GM12878 (cell line): ENCODE measurements around the gene GUCY2D. TPM values are rescaled to one million over a fixed set of nuclear protein-coding genes. Genes with fewer than 3 reads are reported as not detected.

Experiments used
- ATAC-seq: fragments of 200-7000 bp; cut with Tn5 transposase; 3 replicates; pipeline ENCODE4 v1.9.1; 2020; ENCODE audit warnings: mild to moderate bottlenecking, moderate library complexity
- BruUV-seq: library from RNA; stranded (reverse); fragments of 400-500 nt; replicated peaks from 2 replicates; lab custom pipeline; 2021; lab: Mats Ljungman, UMichigan
- CTCF ChIA-PET: fragments of 300-600 bp; sonication (Branson Sonifier 250); formaldehyde crosslinking; extraction: SDS; loops from one replicate; lab custom pipeline; 2021; ENCODE audit warnings: inconsistent platforms; lab: Yijun Ruan, JAX
- POLR2A ChIA-PET: fragments of 350-600 bp; formaldehyde crosslinking; extraction: SDS; loops from one replicate; lab custom pipeline; 2021; ENCODE audit warnings: inconsistent platforms; lab: Charles Lee
- RAD21 ChIA-PET: fragments of 300-600 bp; sonication (Branson Sonifier 250); formaldehyde crosslinking; loops from one replicate; lab custom pipeline; 2023; ENCODE audit warnings: antibody characterized with exemption; ENCODE audit not compliant: unreplicated experiment; lab: Charles Lee
- SMC1A ChIA-PET: fragments of 300-600 bp; sonication (Branson Sonifier 250); formaldehyde crosslinking; loops from one replicate; lab custom pipeline; 2023; ENCODE audit not compliant: unreplicated experiment, uncharacterized antibody; lab: Charles Lee
- DNase-seq: peaks from one replicate; pipeline ENCODE4 v3.0.0-alpha.2; 2011; ENCODE audit warnings: low read depth, low spot score
- FAIRE-seq: peaks from 3 replicates; lab custom pipeline; 2011; peaks lifted over from hg19 to GRCh38; lab: Jason Lieb, UNC
- H2AFZ ChIP-seq: 2 replicates; pipeline ENCODE4 v1.6.0; 2011; ENCODE audit warnings: low read depth, low read length, control low read depth; ENCODE audit not compliant: control insufficient read depth
- H3K27ac ChIP-seq: 2 replicates; pipeline ENCODE4 v1.5.1; 2011; ENCODE audit warnings: control low read depth; ENCODE audit not compliant: control insufficient read depth, insufficient read depth
- H3K27me3 ChIP-seq, 2 experiments: replicated peaks in 1 of 2; 2 replicates each; pipeline versions ENCODE4 v1.6.0 to v1.6.1; 2011; ENCODE audit warnings: low read length in 1 of 2; ENCODE audit not compliant: control insufficient read depth in 2 of 2, insufficient read depth in 2 of 2
- H3K36me3 ChIP-seq, 2 experiments: 2 replicates each; pipeline ENCODE4 v1.5.1; 2011; ENCODE audit warnings: low read length in 1 of 2; ENCODE audit not compliant: control insufficient read depth in 2 of 2, insufficient read depth in 2 of 2
- H3K4me1 ChIP-seq: 2 replicates; pipeline ENCODE4 v1.6.1; 2011; ENCODE audit warnings: mild to moderate bottlenecking, low read length, moderate library complexity, mixed read lengths; ENCODE audit not compliant: control insufficient read depth, insufficient read depth
- H3K4me2 ChIP-seq: 2 replicates; pipeline ENCODE4 v1.6.0; 2011; ENCODE audit warnings: control low read depth; ENCODE audit not compliant: control insufficient read depth, insufficient read depth
- H3K4me3 ChIP-seq: fragments of 200-600 bp; sonication (generic); 2 replicates; pipeline ENCODE4 v1.5.1; 2016
- H3K79me2 ChIP-seq: 2 replicates; pipeline ENCODE4 v1.6.0; 2011; ENCODE audit warnings: low read length; ENCODE audit not compliant: control insufficient read depth, insufficient read depth
- H3K9ac ChIP-seq: 2 replicates; pipeline ENCODE4 v1.8.0; 2011; ENCODE audit warnings: low read length, control low read depth, mixed read lengths; ENCODE audit not compliant: control insufficient read depth, insufficient read depth
- H3K9me3 ChIP-seq: replicated peaks from 3 replicates; pipeline ENCODE4 v1.5.1; 2011; ENCODE audit warnings: mild to moderate bottlenecking, low read length; ENCODE audit not compliant: control insufficient read depth, insufficient read depth
- H4K20me1 ChIP-seq: 2 replicates; pipeline ENCODE4 v1.6.0; 2011; ENCODE audit not compliant: control insufficient read depth, insufficient read depth
- CBX3 ChIP-seq: fragments of 200-600 bp; sonication (generic); IDR thresholded peaks from 2 replicates; pipeline ENCODE4 v1.6.1; 2016; ENCODE audit warnings: low read depth, borderline replicate concordance
- EGR1 ChIP-seq, 2 experiments: IDR thresholded peaks; 1 replicate in 1 of 2; 2 replicates in 1 of 2; pipeline ENCODE4 v1.6.1; 2011 to 2012; ENCODE audit warnings: low read depth in 2 of 2, low read length in 2 of 2, borderline replicate concordance in 1 of 2, mild to moderate bottlenecking in 1 of 2, moderate library complexity in 1 of 2
- FOS ChIP-seq: IDR thresholded peaks from 3 replicates; pipeline ENCODE4 v1.6.1; 2011; ENCODE audit warnings: borderline replicate concordance; ENCODE audit not compliant: insufficient read length; ENCODE audit errors: extremely low read depth
- FOXM1 ChIP-seq: IDR thresholded peaks from 2 replicates; pipeline ENCODE4 v1.6.1; 2012; ENCODE audit warnings: low read depth, mild to moderate bottlenecking, inconsistent platforms, low read length, moderate library complexity
- JUNB ChIP-seq: IDR thresholded peaks from 2 replicates; pipeline ENCODE4 v1.6.1; 2016; ENCODE audit warnings: antibody characterized with exemption, mild to moderate bottlenecking
- SIN3A ChIP-seq: IDR thresholded peaks from 2 replicates; pipeline ENCODE4 v1.6.1; 2012; ENCODE audit warnings: low read depth, low read length, improper control_type of control experiment
- TCF7 ChIP-seq: IDR thresholded peaks from 2 replicates; pipeline ENCODE4 v1.6.1; 2014; ENCODE audit warnings: antibody characterized with exemption, borderline replicate concordance
- WGBS: methylation state at CpG from one replicate; pipeline ENCODE4 v1.1.6; 2016; ENCODE audit warnings: low lambda C conversion rate; ENCODE audit not compliant: insufficient replicate concordance, insufficient coverage; ENCODE audit errors: missing lambda C conversion rate; 5-methylcytosine and 5-hydroxymethylcytosine counted together
- in situ Hi-C: fragments of 300-500 bp; cut with MboI; formaldehyde crosslinking; loops from 9 replicates; pipeline ENCODE4 v1.14.3; 2018; ENCODE audit warnings: mixed read lengths
- intact Hi-C: fragments of 100-400 bp; cut with micrococcal nuclease; formaldehyde crosslinking; loops from one replicate; pipeline ENCODE4 v1.14.2; 2022; ENCODE audit not compliant: unreplicated experiment
- polyA plus RNA-seq, 11 experiments: library from polyadenylated mRNA; depleted of rRNA in 4 of 11; unstranded in 6 of 11; stranded (reverse) in 5 of 11; fragments of >200 nt; fragmentation: Nextera tagmentation in 4 of 11; fragmentation: Illumina TruSeq in 1 of 11; extraction: Ambion mirVana in 4 of 11; extraction: Trizol in 1 of 11; gene quantifications; 1 replicate in 1 of 11; 2 replicates in 10 of 11; pipeline versions ENCODE4 v1.2.1 to v1.2.3, GENCODE V29; 2011 to 2016; ENCODE audit warnings: inconsistent platforms in 2 of 11, missing spikeins in 2 of 11, low read depth in 1 of 11
- total RNA-seq, 4 experiments: library from RNA; depleted of rRNA in 3 of 4; stranded (reverse); fragments of >200 nt in 3 of 4; fragmentation: Illumina TruSeq in 1 of 4; extraction: Trizol in 1 of 4; gene quantifications; 2 replicates each; pipeline versions ENCODE4 v1.2.1 to v1.2.3, GENCODE V29; 2013 to 2021
- TF ChIP-seq, protein P1 (sequence below): fragments of 450-650 bp; IDR thresholded peaks from 2 replicates; pipeline ENCODE4 v1.6.1; 2017; ENCODE audit warnings: borderline replicate concordance
- TF ChIP-seq, protein P2 (sequence below): fragments of 450-650 bp; IDR thresholded peaks from 2 replicates; pipeline ENCODE4 v1.6.1; 2017; ENCODE audit warnings: low read depth, mild to moderate bottlenecking, moderate library complexity
- TF ChIP-seq, protein P3 (sequence below): IDR thresholded peaks from 2 replicates; pipeline ENCODE4 v1.6.1; 2011; ENCODE audit warnings: low read depth, low read length, improper control_type of control experiment, borderline replicate concordance
- TF ChIP-seq, protein P4 (sequence below): IDR thresholded peaks from 2 replicates; pipeline ENCODE4 v1.6.1; 2011; ENCODE audit warnings: low read depth, mild to moderate bottlenecking, low read length, moderate library complexity, borderline replicate concordance; ENCODE audit errors: extremely low read depth

The GUCY2D gene
- total and polyA plus RNA-seq, 10 of the 15 experiments (the other 5 are each of a cell fraction or from before 2014, with no cell fraction given), result not detected

DNA sequence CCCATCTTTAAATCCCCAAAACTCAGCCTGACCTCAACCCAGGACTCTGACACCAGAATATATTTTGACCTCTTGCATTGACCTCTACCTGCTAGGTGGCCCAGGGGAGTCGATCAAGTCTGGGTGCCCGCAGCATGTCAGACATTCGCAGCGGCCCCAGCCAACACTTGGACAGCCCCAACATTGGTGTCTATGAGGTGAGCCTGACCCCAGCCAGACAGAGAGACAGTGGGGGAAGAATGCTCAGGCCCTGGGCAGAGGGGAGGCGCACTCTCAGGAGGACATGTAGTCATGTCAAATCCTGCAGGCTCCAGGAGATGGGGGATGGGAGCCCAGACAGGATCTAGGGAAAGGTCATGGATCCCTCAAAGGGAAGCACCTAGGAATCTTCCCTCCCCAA, 5.4 kb downstream of the GUCY2D start:
- Histone ChIP-seq H3K79me2 (no peaks in the 10 kb centered on the region), H2AFZ (no peak overlapping the region), H3K4me2 (no peak overlapping the region), H3K36me3 (no peaks in the 10 kb centered on the region), H3K4me1 (no peaks in the 10 kb centered on the region), H3K27me3 (peaks cover 0 to 3% of the 10 kb centered on the region in 2 experiments; a peak in 3 of 4 replicates), H4K20me1 (no peaks in the 10 kb centered on the region), H3K9ac (no peak overlapping the region), H3K4me3 (no peak overlapping the region), H3K9me3 (no peaks in the 10 kb centered on the region), H3K27ac (no peak overlapping the region)
- in situ Hi-C loops, result no loop called here
- ATAC-seq (no peak), DNase-seq (no peak), FAIRE-seq (no peak)
- TF ChIP-seq, protein P1, sequence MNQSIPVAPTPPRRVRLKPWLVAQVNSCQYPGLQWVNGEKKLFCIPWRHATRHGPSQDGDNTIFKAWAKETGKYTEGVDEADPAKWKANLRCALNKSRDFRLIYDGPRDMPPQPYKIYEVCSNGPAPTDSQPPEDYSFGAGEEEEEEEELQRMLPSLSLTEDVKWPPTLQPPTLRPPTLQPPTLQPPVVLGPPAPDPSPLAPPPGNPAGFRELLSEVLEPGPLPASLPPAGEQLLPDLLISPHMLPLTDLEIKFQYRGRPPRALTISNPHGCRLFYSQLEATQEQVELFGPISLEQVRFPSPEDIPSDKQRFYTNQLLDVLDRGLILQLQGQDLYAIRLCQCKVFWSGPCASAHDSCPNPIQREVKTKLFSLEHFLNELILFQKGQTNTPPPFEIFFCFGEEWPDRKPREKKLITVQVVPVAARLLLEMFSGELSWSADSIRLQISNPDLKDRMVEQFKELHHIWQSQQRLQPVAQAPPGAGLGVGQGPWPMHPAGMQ, result no peak
- no peak for TF ChIP-seq CBX3
- TF ChIP-seq JUNB, result no peak
- TF ChIP-seq, protein P2, sequence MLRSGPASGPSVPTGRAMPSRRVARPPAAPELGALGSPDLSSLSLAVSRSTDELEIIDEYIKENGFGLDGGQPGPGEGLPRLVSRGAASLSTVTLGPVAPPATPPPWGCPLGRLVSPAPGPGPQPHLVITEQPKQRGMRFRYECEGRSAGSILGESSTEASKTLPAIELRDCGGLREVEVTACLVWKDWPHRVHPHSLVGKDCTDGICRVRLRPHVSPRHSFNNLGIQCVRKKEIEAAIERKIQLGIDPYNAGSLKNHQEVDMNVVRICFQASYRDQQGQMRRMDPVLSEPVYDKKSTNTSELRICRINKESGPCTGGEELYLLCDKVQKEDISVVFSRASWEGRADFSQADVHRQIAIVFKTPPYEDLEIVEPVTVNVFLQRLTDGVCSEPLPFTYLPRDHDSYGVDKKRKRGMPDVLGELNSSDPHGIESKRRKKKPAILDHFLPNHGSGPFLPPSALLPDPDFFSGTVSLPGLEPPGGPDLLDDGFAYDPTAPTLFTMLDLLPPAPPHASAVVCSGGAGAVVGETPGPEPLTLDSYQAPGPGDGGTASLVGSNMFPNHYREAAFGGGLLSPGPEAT, result no peak
- TF ChIP-seq, protein P3, sequence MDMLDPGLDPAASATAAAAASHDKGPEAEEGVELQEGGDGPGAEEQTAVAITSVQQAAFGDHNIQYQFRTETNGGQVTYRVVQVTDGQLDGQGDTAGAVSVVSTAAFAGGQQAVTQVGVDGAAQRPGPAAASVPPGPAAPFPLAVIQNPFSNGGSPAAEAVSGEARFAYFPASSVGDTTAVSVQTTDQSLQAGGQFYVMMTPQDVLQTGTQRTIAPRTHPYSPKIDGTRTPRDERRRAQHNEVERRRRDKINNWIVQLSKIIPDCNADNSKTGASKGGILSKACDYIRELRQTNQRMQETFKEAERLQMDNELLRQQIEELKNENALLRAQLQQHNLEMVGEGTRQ, result no peak
- no peak for TF ChIP-seq TCF7
- TF ChIP-seq FOXM1, result no peak
- TF ChIP-seq SIN3A, result no peak
- no peak for TF ChIP-seq EGR1 (IDR thresholded peaks at IDR 0.05; ENCODE audit: borderline replicate concordance in 1 of 2, low read depth in 2 of 2, low read length in 2 of 2)
- no peak for TF ChIP-seq FOS
- TF ChIP-seq, protein P4, sequence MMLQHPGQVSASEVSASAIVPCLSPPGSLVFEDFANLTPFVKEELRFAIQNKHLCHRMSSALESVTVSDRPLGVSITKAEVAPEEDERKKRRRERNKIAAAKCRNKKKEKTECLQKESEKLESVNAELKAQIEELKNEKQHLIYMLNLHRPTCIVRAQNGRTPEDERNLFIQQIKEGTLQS, result no peak
- ChIA-PET CTCF (no interaction called here), RAD21 (no interaction called here), POLR2A (no interaction called here), SMC1A (interaction anchor here (0.5 to 0.6 kb wide), 2 partner anchors 9 to 118 kb away, joined by 3 read pairs; no protein-coding TSS in a partner anchor)
- 69% methylated on average over 5 of the region's 5 CpGs for WGBS
- no TSS peak for BruUV-seq
- intact Hi-C loops, result no loop called here
